ENCODE results near the gene MED22. TPM values are rescaled to one million over a fixed set of nuclear protein-coding genes. Genes with fewer than 3 reads are reported as not detected.
"Not testable (repeated sequence)": the region's sequence is repeated elsewhere in the genome, so short reads cannot be mapped to it uniquely, and the experiment has no call there.

The MED22 gene
- total RNA-seq, 1 experiment from 2014 or later = 22.0 TPM

DNA sequence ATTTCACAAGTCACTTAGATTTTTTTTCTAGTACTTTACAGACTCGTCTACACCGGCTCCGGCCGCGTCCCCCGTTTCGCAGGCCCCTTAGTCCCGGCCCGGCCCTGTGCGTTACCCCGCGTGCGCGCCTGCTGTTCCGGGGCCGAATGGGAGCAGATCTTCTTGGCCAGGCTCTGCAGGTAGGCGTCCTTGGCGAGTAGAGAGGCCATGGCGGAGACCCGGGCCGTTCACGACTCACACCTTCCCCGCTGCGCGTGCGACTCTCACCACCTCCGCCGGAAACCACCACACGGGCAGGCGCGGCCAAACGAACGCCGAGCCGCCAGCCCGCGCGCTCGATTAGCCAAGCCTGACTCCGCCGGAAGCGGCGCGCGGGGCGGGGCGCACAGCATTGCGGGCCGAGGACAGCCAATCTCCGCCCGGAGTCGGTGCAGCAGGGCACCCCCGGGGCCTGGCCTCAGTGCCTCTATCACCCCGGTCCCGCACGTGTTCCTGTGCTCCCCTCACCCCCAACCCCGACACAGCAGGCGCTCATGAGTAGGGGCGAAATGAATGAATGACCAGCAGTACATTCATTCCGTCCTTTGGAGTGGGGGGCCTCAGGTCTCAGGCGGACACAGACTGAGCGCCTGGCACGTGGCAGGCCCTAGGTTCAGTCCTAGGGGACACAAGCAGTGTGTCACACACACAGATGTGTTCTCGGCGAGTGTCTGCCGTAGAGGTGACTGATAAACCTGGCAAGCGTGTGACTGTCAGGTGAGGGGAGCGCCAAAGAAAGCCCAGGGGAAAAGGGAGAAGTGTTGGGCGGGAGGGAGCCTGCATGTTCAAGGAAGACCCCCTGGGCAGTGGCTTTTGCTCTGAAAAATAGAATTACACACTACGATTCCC is 11.8 kb downstream of the MED22 start, which contains the start of gene SURF6:
SURF6 (minus strand) TSS at position 265 of the 888 bp plus-strand sequence; CDS start at position 209, 56 bp downstream.
- DNase-seq (ENCODE audit: low spot score) = peak; percentile 83

- not testable (repeated sequence) for DNase-seq (ENCODE audit: low spot score)
Observed at GRCh38 chr9:133334888-133335287, 13.0 kb downstream of the MED22 start.

- no peak for DNase-seq (ENCODE audit: low spot score)
Observed at GRCh38 chr9:133334161-133334560, 13.8 kb downstream of the MED22 start.

- DNase-seq (ENCODE audit: low spot score) = no peak
Observed at GRCh38 chr9:133333566-133333965, 14.4 kb downstream of the MED22 start.

GRCh38 chr9:133333011-133333410 is 14.9 kb downstream of the MED22 start:
- no peak for DNase-seq (ENCODE audit: low spot score)

GRCh38 chr9:133332381-133332730 is 15.6 kb downstream of the MED22 start:
- no peak for DNase-seq (ENCODE audit: low spot score)

- DNase-seq (ENCODE audit: low spot score) = no peak
Observed at GRCh38 chr9:133331641-133332380, 16.1 kb downstream of the MED22 start.

DNA sequence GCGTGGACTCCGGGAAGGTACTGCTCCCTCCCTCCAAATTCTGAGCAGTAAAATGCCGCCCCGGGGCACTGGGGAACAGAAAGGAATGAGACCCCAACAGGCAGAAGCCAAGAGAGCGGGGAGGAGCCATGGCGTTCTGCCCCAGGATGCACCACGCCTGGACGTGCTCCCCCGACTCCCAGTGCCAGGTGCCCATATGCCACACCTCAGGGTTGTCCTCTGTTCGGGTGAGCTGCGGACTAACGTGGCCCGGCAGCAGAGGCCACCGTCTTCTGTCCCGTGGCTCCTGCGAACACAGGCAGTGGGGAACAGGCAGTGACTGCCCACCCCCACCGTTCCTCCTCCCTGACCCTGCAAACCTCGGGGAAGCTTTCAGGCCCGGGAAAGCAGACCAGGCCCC is 16.7 kb downstream of the MED22 start:
- DNase-seq (ENCODE audit: low spot score) = no peak

DNA sequence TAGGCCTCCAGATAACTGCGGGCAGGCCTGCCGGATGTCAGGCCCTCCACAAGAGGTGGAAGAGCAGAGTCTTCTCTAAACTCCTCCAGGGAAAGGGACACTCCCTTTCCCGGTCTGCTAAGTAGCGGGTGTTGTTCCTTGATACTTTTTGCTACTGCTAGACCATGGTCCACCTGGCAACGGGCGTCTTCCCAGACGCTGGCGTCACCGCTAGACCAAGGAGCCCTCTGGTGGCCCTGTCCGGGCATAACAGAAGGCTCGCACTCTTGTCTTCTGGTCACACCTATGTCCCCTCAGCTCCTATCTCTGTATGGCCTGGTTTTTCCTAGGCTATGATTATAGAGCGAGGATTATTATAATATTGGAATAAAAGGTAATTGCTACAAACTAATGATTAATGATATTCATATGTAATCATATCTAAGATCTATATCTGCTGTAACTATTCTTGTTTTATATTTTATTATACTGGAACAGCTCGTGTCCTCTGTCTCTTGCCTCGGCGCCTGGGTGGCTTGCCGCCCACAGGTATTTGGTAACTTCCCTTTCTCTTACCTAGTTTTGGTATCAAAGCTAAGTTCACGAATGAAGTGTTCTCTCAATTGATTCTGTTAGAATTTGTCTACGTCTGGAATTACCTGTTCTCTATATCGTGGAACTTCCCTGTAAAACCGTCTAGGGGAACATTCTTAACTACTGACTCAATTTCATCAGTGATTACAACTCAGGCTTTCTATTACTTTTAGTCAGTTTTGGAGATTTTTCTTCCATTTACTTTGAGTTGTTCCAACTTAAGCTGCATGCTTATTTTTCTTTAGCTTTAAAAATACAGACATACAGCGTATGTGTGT is 18.4 kb downstream of the MED22 start:
- DNase-seq (ENCODE audit: low spot score) = not testable (repeated sequence)

GRCh38 chr9:133327834-133328484 is 20.0 kb downstream of the MED22 start:
- no peak for DNase-seq (ENCODE audit: low spot score)

DNA sequence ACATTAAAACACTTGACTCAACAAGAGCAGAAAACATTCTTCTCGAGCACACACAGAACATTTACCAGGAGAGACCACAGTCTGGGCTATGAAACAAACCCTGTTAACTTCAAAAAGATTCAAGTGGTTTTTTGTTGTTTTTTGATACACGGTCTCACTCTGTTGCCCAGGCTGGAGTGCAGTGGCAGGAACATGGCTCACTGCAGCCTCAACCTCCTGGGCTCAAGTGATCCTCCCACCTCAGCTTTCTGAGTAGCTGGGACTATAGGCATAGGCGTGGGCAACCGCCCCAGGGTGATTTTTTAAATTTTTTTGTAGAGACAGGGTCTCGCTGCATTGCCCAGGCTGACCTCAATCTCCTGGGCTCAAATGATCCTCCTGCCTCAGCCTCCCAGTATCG is 20.9 kb downstream of the MED22 start:
- not testable (repeated sequence) for DNase-seq (ENCODE audit: low spot score)

DNA sequence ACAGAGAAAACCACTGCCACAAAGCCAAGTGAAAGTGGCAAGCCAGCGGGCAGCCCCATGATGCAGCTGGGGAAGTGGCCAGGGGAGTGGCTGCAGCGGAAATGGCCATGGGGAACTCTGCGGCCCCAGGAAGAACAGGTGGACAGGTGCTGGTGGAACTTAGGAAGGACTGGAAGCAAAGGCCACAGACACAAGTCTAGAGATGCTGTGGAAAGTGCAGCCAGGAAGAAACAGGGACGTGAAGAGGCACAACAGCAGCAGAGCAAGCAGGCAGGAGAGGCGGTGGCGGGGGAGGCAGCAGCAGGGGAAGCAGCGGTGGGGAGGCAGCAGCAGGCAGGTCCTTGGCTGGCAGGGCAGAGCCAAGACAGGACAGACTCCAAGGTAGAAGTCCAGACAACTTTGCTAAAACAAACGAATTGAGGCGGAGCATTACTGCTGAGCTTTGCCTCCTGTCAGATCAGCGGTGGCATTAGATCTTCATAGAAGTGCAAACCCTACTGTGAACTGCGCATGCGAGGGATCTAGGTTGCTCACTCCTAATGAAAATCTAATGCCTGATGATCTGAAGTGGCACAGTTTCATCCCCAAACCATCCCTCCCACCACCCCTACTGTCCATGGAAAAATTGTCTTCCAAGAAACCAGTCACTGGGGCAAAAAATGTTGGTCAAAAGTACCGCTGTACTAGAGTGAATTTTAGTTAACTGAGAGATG is 23.8 kb downstream of the MED22 start:
- DNase-seq (ENCODE audit: low spot score) = no peak

- no peak for DNase-seq (ENCODE audit: low spot score)
Observed at GRCh38 chr9:133323211-133323610, 24.7 kb downstream of the MED22 start.

DNA sequence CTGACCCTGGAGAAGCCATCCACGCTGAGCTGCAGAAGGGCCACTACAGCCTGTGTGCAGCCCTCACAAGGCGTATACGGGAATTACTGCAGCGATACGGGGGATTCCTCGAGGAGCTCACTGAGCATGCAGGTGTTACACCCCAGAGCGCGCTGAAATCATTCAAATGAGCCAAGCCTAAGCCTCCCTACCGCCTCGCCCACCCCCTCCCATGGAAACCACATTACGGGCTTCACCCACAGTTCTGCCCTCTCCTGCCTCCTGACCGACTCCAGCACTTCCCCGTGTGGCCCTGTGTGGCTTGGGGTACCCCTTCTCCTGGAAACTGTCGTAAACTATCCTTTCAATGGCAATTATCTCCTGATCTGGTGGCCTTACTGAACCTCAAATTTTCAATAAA is 25.2 kb downstream of the MED22 start:
- DNase-seq (ENCODE audit: low spot score) = no peak

GRCh38 chr9:133321411-133321935 is 26.5 kb downstream of the MED22 start:
- DNase-seq (ENCODE audit: low spot score) = no peak

GRCh38 chr9:133320421-133320881 is 27.5 kb downstream of the MED22 start:
- DNase-seq (ENCODE audit: low spot score) = no peak

DNA sequence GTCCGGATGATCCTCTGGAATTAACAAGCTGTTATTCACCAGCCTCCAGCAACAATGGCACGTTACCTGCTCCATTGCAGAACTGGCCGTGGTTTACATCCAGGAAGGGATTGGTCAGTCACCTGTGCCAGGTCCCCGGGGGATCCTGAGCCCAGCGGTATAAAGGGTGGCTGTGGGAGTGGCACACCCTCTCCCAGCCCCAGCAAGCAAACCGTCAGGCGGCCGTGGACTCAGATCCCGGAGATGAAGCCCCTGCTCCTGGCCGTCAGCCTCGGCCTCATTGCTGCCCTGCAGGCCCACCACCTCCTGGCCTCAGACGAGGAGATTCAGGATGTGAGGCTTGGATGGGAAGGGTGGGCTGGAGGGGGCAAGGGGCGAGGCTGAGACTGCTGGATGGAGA is 30.4 kb downstream of the MED22 start:
- not testable (repeated sequence) for DNase-seq (ENCODE audit: low spot score)

- no peak for DNase-seq (ENCODE audit: low spot score)
Observed at GRCh38 chr9:133315997-133316396, 31.9 kb downstream of the MED22 start.

- DNase-seq (ENCODE audit: low spot score) = no peak
Observed at GRCh38 chr9:133309608-133310007, 38.3 kb downstream of the MED22 start.

GRCh38 chr9:133307301-133307700 is 40.6 kb downstream of the MED22 start:
- DNase-seq (ENCODE audit: low spot score) = no peak

Measured in H4 (cell line).